Nephron (organoid): Measurements from ENCODE around the gene VANGL2.

Source experiments
- H3K27ac Mint-ChIP-seq, 3 experiments: 2 replicates each; pipeline ENCODE4 v1.8.0; 2020; ENCODE audit warnings: mixed read lengths in 3 of 3, mild to moderate bottlenecking in 2 of 3, moderate library complexity in 1 of 3
- H3K27me3 Mint-ChIP-seq: 2 replicates; pipeline ENCODE4 v1.8.0; 2021; ENCODE audit warnings: low read depth, mild to moderate bottlenecking, moderate library complexity, mixed read lengths
- H3K36me3 Mint-ChIP-seq: 2 replicates; pipeline ENCODE4 v1.8.0; 2020; ENCODE audit warnings: low read depth, mixed read lengths
- H3K4me1 Mint-ChIP-seq: 2 replicates; pipeline ENCODE4 v1.8.0; 2020; ENCODE audit warnings: mixed read lengths
- H3K4me3 Mint-ChIP-seq, 3 experiments: 2 replicates each; pipeline ENCODE4 v1.8.0; 2020; ENCODE audit warnings: mild to moderate bottlenecking in 3 of 3, mixed read lengths in 3 of 3, moderate library complexity in 2 of 3
- H3K9me3 Mint-ChIP-seq: 2 replicates; pipeline ENCODE4 v1.8.0; 2020; ENCODE audit warnings: mixed read lengths
- TF ChIP-seq, protein P1 (sequence below), 3 experiments: fragments of 200-600 bp; sonication (generic); IDR thresholded peaks; one replicate each; pipeline ENCODE4 v1.5.0; 2021; ENCODE audit warnings: antibody characterized with exemption in 3 of 3; ENCODE audit not compliant: unreplicated experiment in 3 of 3

VANGL2 gene

DNA sequence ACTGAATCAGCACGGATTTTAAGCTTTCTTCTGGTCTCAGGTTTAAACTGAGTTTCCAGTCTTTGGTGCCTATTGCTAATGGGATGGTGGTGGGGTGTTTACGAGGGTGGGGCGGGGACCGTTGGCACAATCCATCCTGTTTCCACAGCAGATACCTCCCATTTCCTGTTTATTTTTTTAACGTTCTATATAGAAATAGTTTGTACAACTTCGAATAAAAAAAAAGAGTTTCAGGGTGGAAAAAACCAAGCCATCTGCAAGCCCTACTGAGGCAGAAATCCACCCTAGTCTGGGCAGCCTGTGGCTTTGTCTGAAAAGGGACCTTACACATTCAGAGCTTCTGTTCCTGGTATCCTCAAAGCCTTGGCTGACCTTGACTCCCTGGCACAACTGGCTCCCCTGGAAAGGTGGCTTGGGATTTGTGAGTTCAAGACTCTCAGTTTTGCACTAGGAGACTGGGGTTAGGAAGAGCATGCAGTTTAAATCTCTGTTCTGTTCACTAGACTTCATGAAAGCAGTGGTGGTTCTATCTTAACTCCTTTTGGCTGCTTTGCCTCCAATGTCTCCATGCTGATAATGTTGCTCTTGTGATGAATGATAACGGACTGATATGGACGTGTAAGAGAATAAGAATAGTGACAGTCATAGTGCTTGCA is 46.7 kb downstream of the VANGL2 start:
- no peaks in the 10 kb centered on the region for H3K4me1 Mint-ChIP-seq
- no peak overlapping the region for H3K27ac Mint-ChIP-seq
- H3K27me3 Mint-ChIP-seq = no peaks in the 10 kb centered on the region

DNA sequence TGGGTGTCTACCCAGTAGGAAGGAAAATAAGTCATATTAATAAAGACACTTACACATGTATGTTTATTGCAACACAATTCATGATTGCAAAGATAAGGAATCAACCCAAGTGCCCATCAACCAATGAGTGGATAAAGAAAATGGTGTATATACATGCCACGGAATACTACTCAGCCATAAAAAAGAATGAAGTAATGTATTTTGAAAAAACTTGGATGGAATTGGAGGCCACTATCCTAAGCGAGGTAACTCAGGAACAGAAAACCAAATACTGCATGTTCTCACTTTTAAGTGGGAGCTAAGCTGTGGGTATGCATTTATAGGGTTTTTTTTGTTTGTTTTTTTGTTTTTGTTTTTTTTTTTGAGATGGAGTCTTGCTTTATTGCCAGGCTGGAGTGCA is 49.1 kb downstream of the VANGL2 start:
- Mint-ChIP-seq H3K4me3 (no peak overlapping the region), H3K9me3 (no peaks in the 10 kb centered on the region), H3K4me1 (no peaks in the 10 kb centered on the region), H3K36me3 (no peaks in the 10 kb centered on the region), H3K27me3 (no peaks in the 10 kb centered on the region), H3K27ac (no peak overlapping the region)
- TF ChIP-seq, protein P1, sequence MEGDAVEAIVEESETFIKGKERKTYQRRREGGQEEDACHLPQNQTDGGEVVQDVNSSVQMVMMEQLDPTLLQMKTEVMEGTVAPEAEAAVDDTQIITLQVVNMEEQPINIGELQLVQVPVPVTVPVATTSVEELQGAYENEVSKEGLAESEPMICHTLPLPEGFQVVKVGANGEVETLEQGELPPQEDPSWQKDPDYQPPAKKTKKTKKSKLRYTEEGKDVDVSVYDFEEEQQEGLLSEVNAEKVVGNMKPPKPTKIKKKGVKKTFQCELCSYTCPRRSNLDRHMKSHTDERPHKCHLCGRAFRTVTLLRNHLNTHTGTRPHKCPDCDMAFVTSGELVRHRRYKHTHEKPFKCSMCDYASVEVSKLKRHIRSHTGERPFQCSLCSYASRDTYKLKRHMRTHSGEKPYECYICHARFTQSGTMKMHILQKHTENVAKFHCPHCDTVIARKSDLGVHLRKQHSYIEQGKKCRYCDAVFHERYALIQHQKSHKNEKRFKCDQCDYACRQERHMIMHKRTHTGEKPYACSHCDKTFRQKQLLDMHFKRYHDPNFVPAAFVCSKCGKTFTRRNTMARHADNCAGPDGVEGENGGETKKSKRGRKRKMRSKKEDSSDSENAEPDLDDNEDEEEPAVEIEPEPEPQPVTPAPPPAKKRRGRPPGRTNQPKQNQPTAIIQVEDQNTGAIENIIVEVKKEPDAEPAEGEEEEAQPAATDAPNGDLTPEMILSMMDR (IDR thresholded peaks at IDR 0.05; ENCODE audit: unreplicated experiment in 3 of 3) = no peak

More for the DNA sequence above, 46.7 kb downstream of the VANGL2 start:
- H3K9me3 Mint-ChIP-seq = no peaks in the 10 kb centered on the region
- H3K36me3 Mint-ChIP-seq = no peaks in the 10 kb centered on the region
- TF ChIP-seq, protein P1 (IDR thresholded peaks at IDR 0.05; ENCODE audit: unreplicated experiment in 3 of 3) = no peak
- no peak overlapping the region for H3K4me3 Mint-ChIP-seq

DNA sequence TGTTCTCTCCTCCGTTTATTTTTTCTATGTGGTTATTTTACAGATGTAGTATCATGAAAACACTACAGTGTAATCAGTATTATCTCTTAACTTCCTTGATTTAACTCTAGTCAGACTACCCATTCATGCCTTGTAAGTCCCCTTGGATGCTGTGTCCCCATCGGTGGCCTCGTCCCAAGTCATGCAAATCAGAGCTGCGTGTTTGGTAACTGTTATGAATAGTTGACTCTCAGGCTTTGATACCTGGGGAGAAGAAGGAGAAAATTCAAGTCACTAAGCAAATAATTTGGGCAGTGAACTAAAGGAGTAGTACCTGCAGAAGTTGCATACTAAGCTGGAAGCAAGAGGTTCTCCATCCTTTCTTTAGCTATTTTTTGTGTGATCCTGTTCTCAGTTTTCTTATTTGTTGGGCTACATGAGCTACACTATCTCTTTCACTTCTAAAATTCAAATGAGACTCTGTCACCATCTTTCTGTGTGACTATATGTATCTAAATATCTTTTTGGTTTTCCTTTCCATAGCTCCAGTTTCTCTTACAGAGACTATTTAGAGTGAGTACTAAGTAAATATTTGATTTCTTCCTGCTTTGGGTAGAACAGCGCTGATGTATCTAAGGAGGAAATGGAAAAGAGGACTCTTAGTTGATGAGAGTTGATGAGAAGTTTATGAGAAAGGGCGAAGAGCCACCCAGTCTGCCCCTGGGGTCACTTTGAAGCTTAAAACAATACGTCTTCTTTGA is 50.9 kb downstream of the VANGL2 start:
- no peaks in the 10 kb centered on the region for H3K9me3 Mint-ChIP-seq
- H3K36me3 Mint-ChIP-seq = no peaks in the 10 kb centered on the region
- no peak overlapping the region for H3K4me3 Mint-ChIP-seq
- H3K27me3 Mint-ChIP-seq = no peaks in the 10 kb centered on the region
- TF ChIP-seq, protein P1 (IDR thresholded peaks at IDR 0.05; ENCODE audit: unreplicated experiment in 3 of 3) = no peak
- H3K4me1 Mint-ChIP-seq = no peaks in the 10 kb centered on the region
- no peak overlapping the region for H3K27ac Mint-ChIP-seq

DNA sequence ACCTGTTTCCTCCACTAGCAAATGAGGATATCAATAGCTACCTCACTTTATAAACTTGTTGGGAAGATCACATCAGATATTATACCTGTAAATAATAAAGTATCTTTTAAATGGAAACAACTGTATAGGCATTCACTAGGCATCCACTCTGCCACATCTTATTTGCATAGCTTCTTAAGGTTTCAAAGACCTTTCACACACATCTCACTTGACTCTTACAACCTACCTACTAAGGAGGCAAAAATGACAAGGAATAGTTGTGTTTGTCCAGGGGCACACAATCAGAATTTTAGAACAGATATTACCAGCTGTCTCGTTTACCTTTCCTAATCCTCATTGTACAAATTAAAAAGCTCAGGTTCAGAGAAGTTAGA is 51.5 kb downstream of the VANGL2 start:
- H3K4me3 Mint-ChIP-seq = no peak overlapping the region
- no peaks in the 10 kb centered on the region for H3K36me3 Mint-ChIP-seq
- no peak overlapping the region for H3K27ac Mint-ChIP-seq
- no peaks in the 10 kb centered on the region for H3K27me3 Mint-ChIP-seq
- no peaks in the 10 kb centered on the region for H3K9me3 Mint-ChIP-seq
- TF ChIP-seq, protein P1 (IDR thresholded peaks at IDR 0.05; ENCODE audit: unreplicated experiment in 3 of 3) = no peak
- H3K4me1 Mint-ChIP-seq = no peaks in the 10 kb centered on the region

DNA sequence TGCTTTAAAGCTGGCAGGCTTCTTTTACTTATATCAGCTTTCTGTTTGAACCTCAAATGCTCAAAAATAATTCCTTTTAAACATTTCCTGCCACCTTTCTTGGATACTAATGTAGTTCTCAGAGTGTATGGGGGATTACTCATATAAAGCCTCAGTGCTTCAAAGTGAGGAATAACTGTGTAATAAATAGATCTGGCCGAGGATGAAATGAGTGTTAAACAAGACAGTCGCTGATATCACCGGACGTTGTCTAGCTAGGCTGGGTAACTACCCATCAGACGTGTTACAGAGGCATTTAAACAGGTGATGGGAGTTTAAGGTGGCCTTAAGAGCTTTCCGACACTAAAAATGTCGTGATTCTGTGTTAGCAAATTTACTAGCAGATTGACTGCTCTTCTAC is 53.1 kb downstream of the VANGL2 start:
- no peak overlapping the region for H3K4me3 Mint-ChIP-seq
- no peaks in the 10 kb centered on the region for H3K36me3 Mint-ChIP-seq
- H3K4me1 Mint-ChIP-seq = no peaks in the 10 kb centered on the region
- TF ChIP-seq, protein P1 (IDR thresholded peaks at IDR 0.05; ENCODE audit: unreplicated experiment in 3 of 3) = no peak
- H3K27me3 Mint-ChIP-seq = no peaks in the 10 kb centered on the region
- H3K27ac Mint-ChIP-seq = no peak overlapping the region
- H3K9me3 Mint-ChIP-seq = no peaks in the 10 kb centered on the region
